DOHH2 (cell line): ENCODE measurements around the gene GRM4.

ENCODE experiments used
- EZH2phosphoT487 ChIP-seq: fragments of 200-600 bp; sonication (generic); IDR thresholded peaks from 2 replicates; pipeline ENCODE4 v1.6.1; 2017; ENCODE audit warnings: borderline replicate concordance, mild to moderate bottlenecking, antibody characterized with exemption, low read length, moderate library complexity, mixed read lengths
- TF ChIP-seq, protein P1 (sequence below): fragments of 200-600 bp; sonication (generic); IDR thresholded peaks from one replicate; pipeline ENCODE4 v1.5.1; 2014; ENCODE audit warnings: antibody characterized with exemption, mild to moderate bottlenecking, low read depth, low read length; ENCODE audit not compliant: poor library complexity, severe bottlenecking

DNA sequence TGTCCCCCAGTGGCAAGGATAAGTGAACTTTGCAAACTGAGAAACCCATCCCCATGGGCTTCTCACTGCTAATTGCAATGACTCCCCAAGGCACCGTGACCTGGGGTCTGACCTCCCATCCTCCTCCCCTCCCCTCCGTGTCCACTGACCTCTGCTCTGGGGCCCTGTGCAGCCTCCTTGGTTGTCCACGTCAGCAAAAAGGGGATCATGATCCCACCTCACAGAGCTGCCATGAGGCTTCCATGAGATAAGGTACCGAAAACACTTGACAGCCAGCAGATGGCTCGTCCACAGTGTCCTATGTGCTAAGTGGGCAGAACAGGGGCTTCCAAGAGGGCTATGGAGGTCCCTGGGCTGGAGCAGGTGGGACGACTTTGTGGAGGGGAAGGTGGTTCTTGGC lies 104.5 kb downstream of the GRM4 start:
- TF ChIP-seq, protein P1, sequence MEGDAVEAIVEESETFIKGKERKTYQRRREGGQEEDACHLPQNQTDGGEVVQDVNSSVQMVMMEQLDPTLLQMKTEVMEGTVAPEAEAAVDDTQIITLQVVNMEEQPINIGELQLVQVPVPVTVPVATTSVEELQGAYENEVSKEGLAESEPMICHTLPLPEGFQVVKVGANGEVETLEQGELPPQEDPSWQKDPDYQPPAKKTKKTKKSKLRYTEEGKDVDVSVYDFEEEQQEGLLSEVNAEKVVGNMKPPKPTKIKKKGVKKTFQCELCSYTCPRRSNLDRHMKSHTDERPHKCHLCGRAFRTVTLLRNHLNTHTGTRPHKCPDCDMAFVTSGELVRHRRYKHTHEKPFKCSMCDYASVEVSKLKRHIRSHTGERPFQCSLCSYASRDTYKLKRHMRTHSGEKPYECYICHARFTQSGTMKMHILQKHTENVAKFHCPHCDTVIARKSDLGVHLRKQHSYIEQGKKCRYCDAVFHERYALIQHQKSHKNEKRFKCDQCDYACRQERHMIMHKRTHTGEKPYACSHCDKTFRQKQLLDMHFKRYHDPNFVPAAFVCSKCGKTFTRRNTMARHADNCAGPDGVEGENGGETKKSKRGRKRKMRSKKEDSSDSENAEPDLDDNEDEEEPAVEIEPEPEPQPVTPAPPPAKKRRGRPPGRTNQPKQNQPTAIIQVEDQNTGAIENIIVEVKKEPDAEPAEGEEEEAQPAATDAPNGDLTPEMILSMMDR: no peak
- no peak for TF ChIP-seq EZH2phosphoT487
